Fibroblast of lung (primary cell): ENCODE measurements around the gene TBX21. TPM values are rescaled to one million over a fixed set of nuclear protein-coding genes. Genes with fewer than 3 reads are reported as not detected.

Experiments
- DNase-seq, 2 donors: peaks; one replicate each; pipeline versions ENCODE4 v3.0.0 to v3.0.0-alpha.2; 2010; ENCODE audit warnings: low read depth in 2 of 2
- H2AFZ ChIP-seq: 2 replicates; pipeline ENCODE4 v1.5.1; 2012; ENCODE audit warnings: low read length, control low read depth, inconsistent platforms
- H3K27ac ChIP-seq: 2 replicates; pipeline ENCODE4 v1.5.1; 2011; ENCODE audit warnings: low read length, control low read depth; ENCODE audit not compliant: insufficient read depth
- H3K27me3 ChIP-seq: 2 replicates; pipeline ENCODE4 v1.5.1; 2011; ENCODE audit warnings: mild to moderate bottlenecking, low read length; ENCODE audit not compliant: control insufficient read depth, insufficient read depth
- H3K36me3 ChIP-seq: 2 replicates; pipeline ENCODE4 v1.5.1; 2011; ENCODE audit warnings: low read length; ENCODE audit not compliant: control insufficient read depth, insufficient read depth
- H3K4me1 ChIP-seq: 2 replicates; pipeline ENCODE4 v1.5.1; 2011; ENCODE audit warnings: low read length; ENCODE audit not compliant: control insufficient read depth, insufficient read depth; ENCODE audit errors: extremely low read depth
- H3K4me2 ChIP-seq: 2 replicates; pipeline ENCODE4 v1.5.1; 2011; ENCODE audit warnings: low read length, control low read depth; ENCODE audit not compliant: insufficient read depth; ENCODE audit errors: extremely low read depth
- H3K4me3 ChIP-seq, 4 experiments: fragments of 200-600 bp in 1 of 4; sonication (generic) in 1 of 4; replicated peaks in 1 of 4; 2 replicates each; pipeline ENCODE4 v1.5.1; 2011 to 2016; ENCODE audit warnings: low read length in 4 of 4, low read depth in 3 of 4, mild to moderate bottlenecking in 3 of 4, control low read depth in 2 of 4, inconsistent platforms in 1 of 4, mixed read lengths in 1 of 4; ENCODE audit not compliant: insufficient read depth in 1 of 4; ENCODE audit errors: control extremely low read depth in 1 of 4
- H3K79me2 ChIP-seq: 2 replicates; pipeline ENCODE4 v1.5.1; 2012; ENCODE audit warnings: mild to moderate bottlenecking, low read length, inconsistent platforms; ENCODE audit not compliant: control insufficient read depth, insufficient read depth
- H3K9ac ChIP-seq: 2 replicates; pipeline ENCODE4 v1.5.1; 2011; ENCODE audit warnings: mild to moderate bottlenecking, low read length, control low read depth; ENCODE audit not compliant: insufficient read depth
- H3K9me3 ChIP-seq: 2 replicates; pipeline ENCODE4 v1.5.1; 2012; ENCODE audit warnings: low read depth, low read length; ENCODE audit not compliant: control insufficient read depth, insufficient read depth
- H4K20me1 ChIP-seq: 2 replicates; pipeline ENCODE4 v1.5.1; 2011; ENCODE audit warnings: low read length; ENCODE audit not compliant: control insufficient read depth, insufficient read depth; ENCODE audit errors: extremely low read depth
- EZH2 ChIP-seq: IDR thresholded peaks from 2 replicates; pipeline ENCODE4 v1.5.1; 2012; ENCODE audit warnings: low read length, control low read depth, mild to moderate bottlenecking; ENCODE audit errors: missing control alignments
- polyA plus RNA-seq, 2 donors: library from polyadenylated mRNA; depleted of rRNA in 1 of 2; stranded (reverse) in 1 of 2; unstranded in 1 of 2; fragments of >200 nt; gene quantifications; 2 replicates each; pipeline ENCODE4 v1.2.1, GENCODE V29; 2011 to 2012; ENCODE audit warnings: missing spikeins in 1 of 2
- total RNA-seq: library from RNA; depleted of rRNA; stranded (reverse); fragments of >200 nt; gene quantifications from 2 replicates; pipeline ENCODE4 v1.2.1, GENCODE V29; 2014
- TF ChIP-seq, protein P1 (sequence below), 2 donors: IDR thresholded peaks in 1 of 2; conservative IDR thresholded peaks in 1 of 2; 1 replicate in 1 of 2; 2 replicates in 1 of 2; pipeline ENCODE4 v1.5.1; 2011 to 2012; ENCODE audit warnings: low read length in 2 of 2, control low read depth in 1 of 2, inconsistent platforms in 1 of 2, low read depth in 1 of 2, mild to moderate bottlenecking in 1 of 2

The TBX21 gene
- total and polyA plus RNA-seq, 2 donors (not counting 1 experiment from before 2014, with no cell fraction given) = not detected

DNA sequence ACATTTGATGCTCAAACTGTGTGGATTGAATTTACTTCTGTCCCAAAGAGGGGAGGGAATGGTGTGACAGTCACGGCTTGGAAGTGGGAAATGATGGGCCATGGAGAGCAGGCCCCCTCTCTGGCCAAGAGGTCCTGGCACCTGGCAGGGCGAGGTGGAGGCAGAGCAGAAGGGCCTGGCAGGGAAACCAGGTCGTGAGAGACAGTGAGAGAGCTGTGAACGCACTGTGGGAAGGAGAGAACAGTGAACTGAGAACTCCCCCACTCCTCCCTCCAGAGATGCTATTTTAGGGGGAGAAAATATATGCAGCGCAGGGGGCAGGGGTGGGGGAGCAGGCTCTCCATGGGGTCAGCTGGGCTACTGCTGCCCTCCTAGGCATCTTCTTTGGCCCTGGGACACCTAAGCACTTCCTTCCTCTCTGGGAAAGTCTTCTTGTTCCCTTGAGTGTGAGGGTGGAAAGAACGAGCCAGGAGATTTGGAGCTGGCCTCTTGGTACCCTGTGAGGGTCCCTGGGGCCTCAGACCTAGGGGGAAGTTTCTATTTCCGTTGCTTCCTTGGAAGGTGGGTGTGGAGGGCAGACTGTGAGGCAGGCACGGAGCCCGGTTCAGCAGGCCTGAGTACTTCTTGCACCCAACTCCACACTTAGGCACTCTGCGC, 17.2 kb upstream of the TBX21 start:
- H3K27me3 ChIP-seq = peaks cover 45% of the 10 kb centered on the region
- no peaks in the 10 kb centered on the region for H3K36me3 ChIP-seq

DNA sequence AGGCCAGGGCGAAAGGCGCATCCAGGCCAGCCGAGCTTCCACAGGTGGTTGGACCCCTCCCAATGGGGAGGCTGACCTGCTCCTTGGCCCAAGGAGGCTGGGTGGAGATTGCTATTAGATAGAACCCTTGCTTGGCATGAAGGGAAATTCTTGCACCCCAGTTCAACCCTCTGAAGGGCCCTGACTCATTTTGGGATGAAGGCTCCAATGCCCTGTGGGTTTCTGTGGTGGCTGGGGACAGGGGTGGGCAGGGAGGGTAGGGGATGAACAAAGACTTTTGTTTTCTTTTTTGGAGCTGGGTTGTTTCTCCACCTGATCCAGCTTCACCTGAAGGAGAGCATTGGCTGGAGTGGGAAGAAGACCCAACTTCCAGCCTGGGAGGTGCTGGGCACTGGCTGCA, 16.7 kb upstream of the TBX21 start:
- TF ChIP-seq EZH2 = no peak
- TF ChIP-seq, protein P1, sequence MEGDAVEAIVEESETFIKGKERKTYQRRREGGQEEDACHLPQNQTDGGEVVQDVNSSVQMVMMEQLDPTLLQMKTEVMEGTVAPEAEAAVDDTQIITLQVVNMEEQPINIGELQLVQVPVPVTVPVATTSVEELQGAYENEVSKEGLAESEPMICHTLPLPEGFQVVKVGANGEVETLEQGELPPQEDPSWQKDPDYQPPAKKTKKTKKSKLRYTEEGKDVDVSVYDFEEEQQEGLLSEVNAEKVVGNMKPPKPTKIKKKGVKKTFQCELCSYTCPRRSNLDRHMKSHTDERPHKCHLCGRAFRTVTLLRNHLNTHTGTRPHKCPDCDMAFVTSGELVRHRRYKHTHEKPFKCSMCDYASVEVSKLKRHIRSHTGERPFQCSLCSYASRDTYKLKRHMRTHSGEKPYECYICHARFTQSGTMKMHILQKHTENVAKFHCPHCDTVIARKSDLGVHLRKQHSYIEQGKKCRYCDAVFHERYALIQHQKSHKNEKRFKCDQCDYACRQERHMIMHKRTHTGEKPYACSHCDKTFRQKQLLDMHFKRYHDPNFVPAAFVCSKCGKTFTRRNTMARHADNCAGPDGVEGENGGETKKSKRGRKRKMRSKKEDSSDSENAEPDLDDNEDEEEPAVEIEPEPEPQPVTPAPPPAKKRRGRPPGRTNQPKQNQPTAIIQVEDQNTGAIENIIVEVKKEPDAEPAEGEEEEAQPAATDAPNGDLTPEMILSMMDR (conservative IDR thresholded peaks at IDR 0.05 in 1 of 2, IDR thresholded peaks at IDR 0.05 in 1 of 2; ENCODE audit: low read depth in 1 of 2, low read length in 2 of 2) = no peak
- Histone ChIP-seq H3K9me3 (no peaks in the 10 kb centered on the region), H3K9ac (no peak overlapping the region), H2AFZ (no peak overlapping the region), H4K20me1 (no peaks in the 10 kb centered on the region), H3K4me3 (no peak overlapping the region), H3K4me1 (peaks cover 23% of the 10 kb centered on the region), H3K27ac (no peak overlapping the region), H3K79me2 (no peaks in the 10 kb centered on the region), H3K4me2 (no peak overlapping the region), H3K36me3 (no peaks in the 10 kb centered on the region), H3K27me3 (peaks cover 45% of the 10 kb centered on the region)
- DNase-seq = no peak

More for the DNA sequence above, 17.2 kb upstream of the TBX21 start:
- H3K4me1 ChIP-seq = peaks cover 22% of the 10 kb centered on the region
- DNase-seq = no peak
- no peak overlapping the region for H3K9ac ChIP-seq
- no peaks in the 10 kb centered on the region for H3K79me2 ChIP-seq
- no peaks in the 10 kb centered on the region for H3K9me3 ChIP-seq
- no peak overlapping the region for H2AFZ ChIP-seq
- H3K4me3 ChIP-seq = no peak overlapping the region
- no peak overlapping the region for H3K27ac ChIP-seq
- no peak for TF ChIP-seq EZH2
- TF ChIP-seq, protein P1 (conservative IDR thresholded peaks at IDR 0.05 in 1 of 2, IDR thresholded peaks at IDR 0.05 in 1 of 2; ENCODE audit: low read depth in 1 of 2, low read length in 2 of 2) = no peak
- H4K20me1 ChIP-seq = no peaks in the 10 kb centered on the region
- no peak overlapping the region for H3K4me2 ChIP-seq

DNA sequence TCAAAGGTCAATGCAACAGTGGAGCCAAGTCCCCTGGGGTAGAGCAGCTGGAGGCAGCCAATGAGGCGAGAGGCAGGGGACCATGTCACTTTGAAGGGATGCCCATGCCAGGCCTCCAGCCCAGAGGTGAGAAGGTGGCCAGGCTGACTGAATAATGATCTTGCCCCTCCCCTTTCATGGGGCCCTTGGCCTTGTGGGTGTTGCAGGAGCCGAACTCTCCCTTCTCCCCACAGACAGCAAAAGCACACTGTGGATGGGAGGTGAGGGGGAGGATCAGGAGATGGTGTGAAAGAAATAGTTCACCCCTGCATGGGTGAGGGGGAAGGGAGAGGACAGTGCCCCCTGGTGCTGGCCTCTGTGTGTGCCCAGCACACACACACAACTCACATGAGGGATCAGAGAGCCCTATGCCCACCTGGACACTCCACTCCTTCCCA, 15.8 kb upstream of the TBX21 start:
- Histone ChIP-seq H3K9ac (no peak overlapping the region), H2AFZ (no peak overlapping the region), H3K4me1 (peaks cover 23% of the 10 kb centered on the region), H3K79me2 (no peaks in the 10 kb centered on the region), H3K4me3 (no peak overlapping the region), H4K20me1 (no peaks in the 10 kb centered on the region), H3K36me3 (no peaks in the 10 kb centered on the region), H3K27ac (no peak overlapping the region), H3K9me3 (no peaks in the 10 kb centered on the region), H3K27me3 (peaks cover 48% of the 10 kb centered on the region), H3K4me2 (no peak overlapping the region)
- no peak for TF ChIP-seq EZH2
- TF ChIP-seq, protein P1 (conservative IDR thresholded peaks at IDR 0.05 in 1 of 2, IDR thresholded peaks at IDR 0.05 in 1 of 2; ENCODE audit: low read depth in 1 of 2, low read length in 2 of 2) = peak; percentile 19 to 46
- DNase-seq = no peak
